SU-DHL-6 (cell line): Measurements from ENCODE around the gene RASA3.

Experiments used
- EZH2phosphoT487 ChIP-seq: fragments of 200-600 bp; sonication (generic), shearing (Covaris generic); conservative IDR thresholded peaks from 2 replicates; pipeline ENCODE4 v1.6.1; 2018; ENCODE audit warnings: mild to moderate bottlenecking, antibody characterized with exemption, low read length, moderate library complexity, mixed read lengths
- TF ChIP-seq, protein P1 (sequence below): fragments of 200-600 bp; sonication (generic); IDR thresholded peaks from one replicate; pipeline ENCODE4 v1.5.1; 2017; ENCODE audit warnings: antibody characterized with exemption, mild to moderate bottlenecking, low read length, moderate library complexity; ENCODE audit not compliant: insufficient read depth, poor library complexity, severe bottlenecking

DNA sequence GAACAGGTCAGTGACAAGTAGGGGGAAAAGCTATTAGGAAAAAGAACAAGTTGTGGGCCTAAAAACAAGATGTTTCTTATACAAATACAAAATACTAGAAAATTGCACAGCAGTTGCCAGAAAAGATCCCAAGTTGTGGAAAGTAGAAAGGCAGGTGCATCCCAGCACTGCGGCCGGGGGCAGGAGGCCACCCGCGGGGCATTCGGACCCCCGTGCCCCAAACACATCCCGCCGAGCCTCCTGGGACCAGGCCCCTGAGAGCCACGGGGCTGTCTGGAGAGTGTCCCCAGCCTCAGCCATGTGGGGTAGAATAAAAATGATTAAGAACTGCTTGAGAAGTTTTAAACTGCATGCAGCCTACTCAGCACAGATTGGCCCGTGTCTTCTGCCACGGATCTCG, 11.4 kb downstream of the RASA3 start:
- TF ChIP-seq, protein P1, sequence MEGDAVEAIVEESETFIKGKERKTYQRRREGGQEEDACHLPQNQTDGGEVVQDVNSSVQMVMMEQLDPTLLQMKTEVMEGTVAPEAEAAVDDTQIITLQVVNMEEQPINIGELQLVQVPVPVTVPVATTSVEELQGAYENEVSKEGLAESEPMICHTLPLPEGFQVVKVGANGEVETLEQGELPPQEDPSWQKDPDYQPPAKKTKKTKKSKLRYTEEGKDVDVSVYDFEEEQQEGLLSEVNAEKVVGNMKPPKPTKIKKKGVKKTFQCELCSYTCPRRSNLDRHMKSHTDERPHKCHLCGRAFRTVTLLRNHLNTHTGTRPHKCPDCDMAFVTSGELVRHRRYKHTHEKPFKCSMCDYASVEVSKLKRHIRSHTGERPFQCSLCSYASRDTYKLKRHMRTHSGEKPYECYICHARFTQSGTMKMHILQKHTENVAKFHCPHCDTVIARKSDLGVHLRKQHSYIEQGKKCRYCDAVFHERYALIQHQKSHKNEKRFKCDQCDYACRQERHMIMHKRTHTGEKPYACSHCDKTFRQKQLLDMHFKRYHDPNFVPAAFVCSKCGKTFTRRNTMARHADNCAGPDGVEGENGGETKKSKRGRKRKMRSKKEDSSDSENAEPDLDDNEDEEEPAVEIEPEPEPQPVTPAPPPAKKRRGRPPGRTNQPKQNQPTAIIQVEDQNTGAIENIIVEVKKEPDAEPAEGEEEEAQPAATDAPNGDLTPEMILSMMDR, result no peak
- no peak for TF ChIP-seq EZH2phosphoT487
